Upper lobe of left lung (tissue), 4 donors: Measurements from ENCODE around the gene NUDT6.

ENCODE experiments used
- EP300 ChIP-seq, 4 donors: sonication (generic); formaldehyde crosslinking; IDR thresholded peaks; one replicate each; pipeline ENCODE4 v1.5.1; 2017; ENCODE audit warnings: antibody characterized with exemption in 4 of 4, control low read depth in 2 of 4
- POLR2A ChIP-seq, 4 donors: fragments of 450-650 bp; IDR thresholded peaks; one replicate each; pipeline ENCODE4 v1.5.1; 2016 to 2017; ENCODE audit warnings: antibody characterized with exemption in 4 of 4, mild to moderate bottlenecking in 2 of 4
- POLR2AphosphoS5 ChIP-seq, 2 donors: sonication (generic); formaldehyde crosslinking; IDR thresholded peaks; one replicate each; pipeline ENCODE4 v1.5.1; 2017; ENCODE audit warnings: antibody characterized with exemption in 2 of 2
- TF ChIP-seq, protein P1 (sequence below), 6 experiments: fragments of 450-650 bp in 4 of 6; fragments of 200-600 bp in 2 of 6; sonication (generic) in 2 of 6; IDR thresholded peaks; one replicate each; pipeline ENCODE4 v1.5.1; 2016 to 2019; ENCODE audit warnings: antibody characterized with exemption in 6 of 6

DNA sequence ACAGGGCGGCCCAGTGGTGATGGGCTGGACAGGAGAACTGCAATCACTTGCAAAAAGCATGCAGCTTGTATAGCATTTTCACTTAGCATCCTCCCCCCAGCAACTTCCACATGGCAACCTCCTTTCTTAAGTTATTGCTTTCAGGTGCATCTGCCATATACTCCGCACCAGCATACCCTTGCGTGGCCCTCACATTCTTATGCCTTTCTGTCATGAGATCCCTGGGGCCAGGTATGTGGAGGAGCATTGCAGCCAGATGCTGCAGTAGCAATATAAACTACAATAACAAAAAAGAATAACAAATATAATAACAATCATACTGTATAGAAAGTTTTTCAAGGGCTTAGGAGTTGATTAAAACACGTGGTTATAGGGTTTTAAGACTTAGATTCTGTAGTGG, 26.3 kb upstream of the NUDT6 start:
- TF ChIP-seq, protein P1, sequence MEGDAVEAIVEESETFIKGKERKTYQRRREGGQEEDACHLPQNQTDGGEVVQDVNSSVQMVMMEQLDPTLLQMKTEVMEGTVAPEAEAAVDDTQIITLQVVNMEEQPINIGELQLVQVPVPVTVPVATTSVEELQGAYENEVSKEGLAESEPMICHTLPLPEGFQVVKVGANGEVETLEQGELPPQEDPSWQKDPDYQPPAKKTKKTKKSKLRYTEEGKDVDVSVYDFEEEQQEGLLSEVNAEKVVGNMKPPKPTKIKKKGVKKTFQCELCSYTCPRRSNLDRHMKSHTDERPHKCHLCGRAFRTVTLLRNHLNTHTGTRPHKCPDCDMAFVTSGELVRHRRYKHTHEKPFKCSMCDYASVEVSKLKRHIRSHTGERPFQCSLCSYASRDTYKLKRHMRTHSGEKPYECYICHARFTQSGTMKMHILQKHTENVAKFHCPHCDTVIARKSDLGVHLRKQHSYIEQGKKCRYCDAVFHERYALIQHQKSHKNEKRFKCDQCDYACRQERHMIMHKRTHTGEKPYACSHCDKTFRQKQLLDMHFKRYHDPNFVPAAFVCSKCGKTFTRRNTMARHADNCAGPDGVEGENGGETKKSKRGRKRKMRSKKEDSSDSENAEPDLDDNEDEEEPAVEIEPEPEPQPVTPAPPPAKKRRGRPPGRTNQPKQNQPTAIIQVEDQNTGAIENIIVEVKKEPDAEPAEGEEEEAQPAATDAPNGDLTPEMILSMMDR (IDR thresholded peaks at IDR 0.05): no peak
- TF ChIP-seq POLR2AphosphoS5 (IDR thresholded peaks at IDR 0.05) (no peak), POLR2A (IDR thresholded peaks at IDR 0.05) (no peak), EP300 (IDR thresholded peaks at IDR 0.05) (no peak)
